NK-92 (cell line): ENCODE results near the gene PALM3.

ENCODE experiments used
- DNase-seq: peaks from one replicate; lab custom pipeline; 2025; ENCODE audit not compliant: unreplicated experiment; lab: John Stamatoyannopoulos, UW

Gene PALM3

GRCh38 chr19:14061751-14062557 is at the start of gene PALM3:
Gene PALM3, minus strand, starts transcription at chr19:14062076. Its CDS starts 96 bp downstream, at chr19:14061980.
- no peak for DNase-seq

GRCh38 chr19:14111486-14111885 is 49.6 kb upstream of the PALM3 start:
- no peak for DNase-seq

- no peak for DNase-seq
Observed at GRCh38 chr19:14110650-14111049, 48.8 kb upstream of the PALM3 start.

GRCh38 chr19:14107581-14108461 is 45.9 kb upstream of the PALM3 start:
- no peak for DNase-seq

- DNase-seq: no peak
Observed at GRCh38 chr19:14106840-14107239, 45.0 kb upstream of the PALM3 start.

- DNase-seq: no peak
Observed at GRCh38 chr19:14105680-14106079, 43.8 kb upstream of the PALM3 start.

- no peak for DNase-seq
Observed at GRCh38 chr19:14103310-14103709, 41.4 kb upstream of the PALM3 start.

- DNase-seq: no peak
Observed at GRCh38 chr19:14102756-14103155, 40.9 kb upstream of the PALM3 start.

- DNase-seq: no peak
Observed at GRCh38 chr19:14102102-14102696, 40.3 kb upstream of the PALM3 start.

- DNase-seq: no peak
Observed at GRCh38 chr19:14101003-14101545, 39.2 kb upstream of the PALM3 start.

GRCh38 chr19:14097532-14098151 is 35.8 kb upstream of the PALM3 start:
- no peak for DNase-seq

GRCh38 chr19:14096272-14096992 is 34.6 kb upstream of the PALM3 start:
- DNase-seq: no peak

- DNase-seq: no peak
Observed at GRCh38 chr19:14094854-14095253, 33.0 kb upstream of the PALM3 start.

GRCh38 chr19:14093117-14093823 is 31.4 kb upstream of the PALM3 start:
- no peak for DNase-seq

GRCh38 chr19:14091813-14092462 is 30.1 kb upstream of the PALM3 start:
- DNase-seq: no peak

GRCh38 chr19:14091081-14091812 is 29.4 kb upstream of the PALM3 start:
- DNase-seq: no peak

- DNase-seq: peak; percentile 25
Observed at GRCh38 chr19:14090509-14091080, 28.7 kb upstream of the PALM3 start, which contains the start of gene SAMD1. Gene SAMD1, minus strand, starts transcription at chr19:14090751.
